SK-N-SH (cell line): ENCODE measurements around the gene CREBL2.

Source experiments
- CHD2 ChIP-seq: fragments of 150-350 bp; IDR thresholded peaks from 2 replicates; pipeline ENCODE4 v1.6.1; 2018; ENCODE audit warnings: low read length; ENCODE audit not compliant: partially characterized antibody
- CTCF ChIP-seq: fragments of 200-600 bp; sonication (generic); IDR thresholded peaks from 2 replicates; pipeline ENCODE4 v1.6.1; 2017; ENCODE audit warnings: antibody characterized with exemption, mild to moderate bottlenecking, moderate library complexity
- ELF1 ChIP-seq: IDR thresholded peaks from 2 replicates; pipeline ENCODE4 v1.4.0; 2012
- FOXJ3 ChIP-seq: sonication (generic); formaldehyde crosslinking; IDR thresholded peaks from 2 replicates; pipeline ENCODE4 v1.5.1; 2020; ENCODE audit warnings: mild to moderate bottlenecking, missing genetic modification reagents
- JUND ChIP-seq: IDR thresholded peaks from 2 replicates; pipeline ENCODE4 v1.4.0; 2012
- MAX ChIP-seq: IDR thresholded peaks from 2 replicates; pipeline ENCODE4 v1.4.0; 2012; ENCODE audit warnings: low read depth
- NFIC ChIP-seq: IDR thresholded peaks from 2 replicates; pipeline ENCODE4 v1.4.0; 2012; ENCODE audit warnings: borderline replicate concordance
- POLR2AphosphoS5 ChIP-seq: IDR thresholded peaks from 2 replicates; pipeline ENCODE4 v1.6.1; 2012; ENCODE audit warnings: low read depth, low read length
- REST ChIP-seq: IDR thresholded peaks from 2 replicates; pipeline ENCODE4 v1.6.1; 2012; ENCODE audit warnings: mild to moderate bottlenecking, low read depth, low read length, moderate library complexity
- RFX5 ChIP-seq: IDR thresholded peaks from 2 replicates; pipeline ENCODE4 v1.6.1; 2012; ENCODE audit warnings: mild to moderate bottlenecking, improper control_type of control experiment, low read length
- TAF1 ChIP-seq: IDR thresholded peaks from 2 replicates; pipeline ENCODE4 v1.6.1; 2012; ENCODE audit warnings: low read depth, mild to moderate bottlenecking, low read length, moderate library complexity, borderline replicate concordance
- YY1 ChIP-seq: IDR thresholded peaks from 2 replicates; pipeline ENCODE4 v1.4.0; 2012; ENCODE audit warnings: low read depth, mild to moderate bottlenecking

- TF ChIP-seq CTCF = no peak
- TF ChIP-seq POLR2AphosphoS5 = no peak
- TF ChIP-seq NFIC = no peak
- no peak for TF ChIP-seq JUND
- TF ChIP-seq REST = no peak
- no peak for TF ChIP-seq TAF1
- no peak for TF ChIP-seq ELF1
- no peak for TF ChIP-seq FOXJ3
- no peak for TF ChIP-seq MAX
- TF ChIP-seq RFX5 = no peak
- no peak for TF ChIP-seq CHD2
- TF ChIP-seq YY1 = no peak
Observed at GRCh38 chr12:12686472-12686871, 74.8 kb downstream of the CREBL2 start.
